GM10847 (cell line): ENCODE measurements around the gene KATNIP.

Source experiments
- POLR2A ChIP-seq: IDR thresholded peaks from 2 replicates; pipeline ENCODE4 v1.6.1; 2011; ENCODE audit not compliant: insufficient read length; ENCODE audit errors: extremely low read depth

The KATNIP gene

DNA sequence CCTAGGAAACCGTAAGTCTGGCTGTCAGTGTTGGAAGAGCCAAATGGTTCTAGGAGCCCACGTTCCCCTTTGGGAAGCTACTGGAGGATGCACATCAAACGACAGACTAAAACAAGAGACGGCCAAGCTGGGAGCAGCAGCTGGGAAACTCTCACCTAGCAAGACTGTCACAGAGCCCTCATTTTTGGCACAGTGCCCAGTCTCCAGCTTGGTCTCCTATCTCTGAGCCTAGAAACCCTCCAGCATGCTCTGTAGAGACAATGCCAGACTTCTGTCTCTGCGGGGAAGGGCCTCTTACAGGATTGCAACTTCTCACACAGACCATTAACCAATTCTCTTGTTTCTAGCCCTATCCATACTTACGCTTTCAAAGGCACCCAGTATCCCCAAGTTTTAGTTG, 23.8 kb upstream of the KATNIP start:
- no peak for TF ChIP-seq POLR2A

DNA sequence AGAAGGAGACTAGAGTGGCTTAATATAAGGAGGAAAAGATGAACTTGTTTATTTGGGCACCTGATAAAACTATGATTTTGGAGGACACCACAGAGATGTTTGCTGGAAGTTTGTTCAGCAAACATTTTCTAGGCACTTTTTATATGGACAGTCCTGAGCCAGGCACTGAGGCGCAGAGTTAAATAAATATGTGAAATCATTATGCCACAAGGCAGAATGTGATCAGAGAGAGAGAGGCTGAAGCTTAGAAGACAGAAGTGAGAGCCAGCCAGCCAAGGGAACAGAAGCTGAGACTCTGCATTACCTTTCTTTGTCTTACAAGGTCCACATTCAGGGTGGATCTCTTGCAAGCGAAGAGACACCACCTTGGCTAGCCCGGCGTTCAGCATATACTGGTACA, 21.6 kb upstream of the KATNIP start:
- TF ChIP-seq POLR2A: no peak

DNA sequence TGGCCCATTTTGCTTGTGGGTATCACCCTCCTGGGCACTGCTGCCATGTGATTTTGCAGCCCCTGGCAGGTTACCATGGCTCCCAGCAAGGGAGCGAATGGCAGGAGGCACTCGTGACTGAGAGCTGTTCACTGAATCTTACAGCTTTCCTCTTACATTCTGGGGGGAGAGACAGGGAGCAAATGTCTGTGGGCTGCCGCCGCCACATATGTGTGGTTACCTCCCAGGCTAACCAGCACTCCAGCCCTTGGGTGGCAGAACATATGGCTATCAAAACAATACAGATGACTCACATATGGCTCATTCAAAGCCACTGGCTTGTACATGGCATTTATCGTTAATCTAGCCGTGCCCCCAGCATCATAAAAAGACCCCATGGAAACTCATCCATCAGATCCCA, 20.0 kb upstream of the KATNIP start:
- no peak for TF ChIP-seq POLR2A

DNA sequence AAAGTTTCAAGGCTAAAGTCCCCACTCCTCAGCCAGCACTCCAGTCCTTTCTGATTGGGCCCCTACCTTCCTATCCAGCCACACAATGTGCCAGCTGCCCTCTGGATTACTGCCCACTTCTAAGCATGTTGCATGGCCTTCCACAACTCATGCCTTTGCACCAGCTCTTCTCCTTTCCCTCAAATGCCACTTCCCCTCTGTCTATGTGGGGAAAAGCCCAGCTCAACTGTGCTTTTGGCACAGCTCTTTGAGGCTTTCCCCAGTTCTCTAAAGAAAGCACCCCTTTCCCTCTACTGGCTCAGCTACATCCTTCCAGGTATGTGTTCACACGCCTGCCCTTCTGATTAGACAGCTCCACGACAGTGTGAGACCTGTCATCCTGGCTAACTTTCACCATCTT, 18.8 kb upstream of the KATNIP start:
- TF ChIP-seq POLR2A: no peak

DNA sequence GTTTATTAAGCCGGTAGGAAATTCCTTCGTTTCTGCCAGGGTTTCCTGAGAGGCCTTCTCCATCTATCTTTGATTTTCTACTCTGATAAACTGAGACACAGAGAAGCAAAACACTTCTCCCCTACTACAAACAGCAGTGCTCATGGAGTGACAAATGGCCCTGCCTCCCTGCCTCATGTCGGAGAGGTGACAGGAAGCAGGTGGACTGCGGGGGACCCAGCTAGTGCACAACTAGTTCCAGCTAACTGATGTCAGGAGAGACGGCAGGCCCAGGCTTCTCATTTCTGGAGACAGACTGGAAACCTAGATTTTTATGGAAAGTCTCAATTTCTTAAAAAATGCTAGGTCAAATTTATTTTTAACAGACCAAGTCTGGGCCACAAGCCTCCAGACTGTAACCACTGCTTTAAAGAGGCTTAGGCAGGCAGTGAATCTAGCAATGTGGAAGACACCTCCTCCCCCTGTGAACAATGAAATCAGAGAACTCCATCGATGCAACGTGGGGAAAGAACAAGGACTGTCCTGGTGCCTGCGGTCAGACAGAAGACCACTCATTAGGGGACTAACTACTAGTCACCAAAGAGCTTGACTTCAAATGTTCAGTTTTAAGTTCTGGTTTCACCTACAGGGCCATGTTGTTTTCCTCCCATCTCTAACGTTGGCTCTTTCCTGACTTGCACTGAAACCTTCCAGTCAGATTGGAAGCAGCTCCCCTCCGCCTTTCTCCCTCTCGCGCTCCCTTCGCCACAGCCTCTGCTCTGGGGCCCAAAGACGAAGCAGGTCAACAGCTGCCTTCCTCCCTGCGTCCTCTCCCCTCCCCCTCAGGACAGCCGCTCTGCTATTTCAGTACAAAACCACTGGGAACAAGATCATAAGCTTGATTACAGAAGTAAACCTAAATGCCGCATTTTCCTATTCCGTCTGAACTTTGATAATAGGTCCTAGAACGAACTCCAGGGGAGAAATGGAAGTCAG, 17.8 kb upstream of the KATNIP start:
- TF ChIP-seq POLR2A: no peak

DNA sequence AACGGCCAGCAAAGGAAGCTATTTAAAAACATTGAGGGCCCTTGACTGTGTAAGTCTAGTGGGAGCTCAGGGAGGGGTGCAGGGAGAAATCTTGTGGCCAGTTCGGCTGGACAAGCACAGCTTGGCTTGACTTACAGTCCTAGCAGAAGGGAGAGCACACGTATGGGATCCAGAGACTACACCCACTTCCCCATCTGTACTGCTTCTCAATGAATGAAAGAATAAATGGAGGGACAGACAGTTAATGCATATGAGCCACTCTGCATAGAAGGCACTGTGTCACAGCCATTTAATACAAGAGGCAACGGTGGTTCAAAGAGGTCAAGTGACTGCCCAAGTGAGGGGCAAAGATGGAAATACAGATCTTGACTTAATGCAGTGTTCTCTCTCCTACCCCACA, 15.7 kb upstream of the KATNIP start:
- no peak for TF ChIP-seq POLR2A

DNA sequence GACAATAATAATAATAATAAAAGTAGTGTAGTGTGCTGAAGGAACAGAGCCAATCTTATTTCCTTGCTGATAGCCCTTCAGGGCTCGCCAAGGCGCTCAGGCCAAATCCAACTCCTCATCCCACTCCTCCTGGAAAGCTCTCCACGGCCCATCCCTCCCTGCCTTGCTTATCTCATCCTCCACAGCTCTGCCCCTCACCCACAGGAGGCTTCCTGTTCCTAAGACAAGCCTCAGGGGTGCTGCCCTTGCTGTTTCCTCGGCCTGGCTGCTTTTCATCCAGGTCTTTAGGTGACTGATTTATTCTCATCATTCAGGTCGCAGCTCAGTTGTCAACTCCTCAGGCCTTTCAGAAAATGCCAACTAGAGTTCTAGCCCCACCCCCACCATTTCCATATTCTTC, 11.4 kb upstream of the KATNIP start:
- no peak for TF ChIP-seq POLR2A

DNA sequence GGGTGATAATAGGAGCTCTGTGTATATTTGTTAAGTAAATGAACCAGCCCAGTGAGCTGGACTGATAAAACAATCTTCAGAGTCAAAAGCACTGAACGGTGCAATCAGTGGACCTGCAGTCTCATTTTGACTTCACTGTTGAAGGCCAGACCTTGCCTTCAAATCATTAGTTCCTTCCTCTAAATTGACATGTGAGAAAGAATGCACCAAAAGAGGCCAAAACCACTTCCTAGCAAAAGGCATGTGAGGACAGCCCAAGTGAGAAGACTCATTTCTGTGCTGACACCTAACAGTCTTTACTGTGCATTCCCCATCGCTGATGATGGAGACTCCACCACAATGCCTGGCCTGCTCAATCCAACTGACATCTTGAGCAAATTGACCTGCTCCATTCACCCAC, 10.8 kb upstream of the KATNIP start:
- TF ChIP-seq POLR2A: no peak

DNA sequence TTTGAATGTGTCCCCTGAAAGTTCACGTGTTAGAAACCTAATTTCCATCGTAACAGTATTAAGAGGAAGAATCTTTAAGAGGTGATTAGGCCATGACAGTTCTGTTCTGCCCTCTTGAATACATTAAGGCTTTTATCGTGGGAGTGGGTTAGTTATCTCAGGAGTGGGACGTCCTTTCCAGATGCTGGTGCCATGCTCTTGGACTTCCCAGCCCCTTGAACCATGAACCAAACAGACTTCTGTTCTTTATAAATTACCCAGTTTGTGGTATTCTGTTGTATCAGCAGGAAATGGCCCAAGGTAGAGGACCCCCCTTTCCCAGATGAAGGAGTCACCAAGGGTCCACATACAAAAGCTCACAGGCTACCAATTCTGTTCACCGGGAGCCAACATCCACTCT, 10.3 kb upstream of the KATNIP start:
- TF ChIP-seq POLR2A: no peak

DNA sequence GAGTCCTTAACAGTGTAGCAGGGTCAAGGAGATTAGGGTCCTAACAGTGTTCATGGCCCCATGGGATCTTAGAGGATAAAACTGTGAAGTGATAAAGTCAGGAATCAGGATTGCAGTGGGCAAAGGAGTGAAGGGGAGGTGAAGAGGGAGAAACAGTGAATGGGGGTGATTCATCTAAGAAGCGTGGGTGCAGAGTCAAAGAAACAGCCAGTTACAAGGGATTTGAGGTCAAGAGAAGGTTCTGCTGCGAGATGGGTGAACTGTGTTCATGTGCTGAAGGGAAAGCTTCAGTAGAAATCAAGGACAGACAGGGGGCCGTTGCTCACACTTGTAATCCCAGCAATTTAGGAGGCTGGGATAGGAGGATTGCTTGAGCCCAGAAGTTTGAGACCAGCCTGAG, 6.1 kb upstream of the KATNIP start:
- TF ChIP-seq POLR2A: no peak

DNA sequence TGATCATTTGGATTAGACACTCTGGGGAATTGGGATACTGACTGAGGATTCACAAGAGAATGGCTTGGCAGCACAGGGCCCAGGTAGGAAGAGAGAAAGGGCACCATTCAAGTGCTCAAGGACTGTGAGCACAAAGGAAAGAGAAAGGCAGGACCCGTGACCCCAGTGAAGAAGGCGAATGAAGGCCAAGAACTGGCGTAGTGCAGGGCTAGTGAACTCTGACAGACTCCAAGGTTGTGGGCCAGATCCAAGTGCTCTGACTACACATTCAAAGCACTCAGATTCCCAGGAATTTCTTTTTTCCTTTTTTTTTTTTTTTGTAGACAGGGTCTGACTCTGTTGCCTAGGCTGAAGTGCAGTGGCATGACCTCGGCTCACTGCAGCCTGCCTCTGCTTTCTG, 5.3 kb upstream of the KATNIP start:
- no peak for TF ChIP-seq POLR2A

DNA sequence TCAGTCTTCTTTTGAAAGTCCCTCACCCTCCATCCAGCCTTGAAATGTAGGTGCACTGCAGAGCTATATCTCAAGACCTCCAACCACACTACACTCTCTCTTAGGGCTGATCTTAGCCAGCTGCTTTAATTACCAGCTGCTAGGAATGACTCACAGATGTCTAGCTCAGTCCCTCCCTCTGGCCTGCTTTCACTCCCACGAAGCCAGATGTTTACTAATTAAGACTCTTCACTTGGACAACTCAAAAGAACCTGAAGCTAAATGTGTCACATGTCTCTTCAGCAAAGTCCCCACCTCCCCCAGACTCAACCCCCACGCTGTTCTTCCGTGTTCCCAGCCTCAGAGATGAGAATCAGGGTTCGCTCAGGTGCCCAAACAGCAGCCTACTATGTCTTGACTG, 2.8 kb upstream of the KATNIP start:
- TF ChIP-seq POLR2A: no peak

DNA sequence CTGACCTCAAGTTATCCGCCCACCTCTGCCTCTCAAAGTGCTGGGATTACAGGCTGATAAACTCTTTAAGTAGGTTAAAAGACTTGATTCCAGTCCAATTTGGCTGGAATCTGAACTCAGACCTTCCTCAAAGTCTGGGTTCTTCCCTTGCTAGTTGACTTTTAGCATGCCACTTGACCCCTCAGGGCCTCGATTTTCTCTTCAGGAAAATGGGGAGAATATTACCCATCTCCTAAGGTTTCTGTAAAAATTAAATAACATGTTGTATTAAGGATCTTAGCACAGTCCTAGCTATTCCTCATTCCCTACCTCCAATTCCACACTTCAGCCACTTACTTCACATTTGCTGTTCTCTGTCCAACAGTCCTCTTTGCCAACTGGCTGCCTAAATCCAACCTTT, 2.1 kb upstream of the KATNIP start:
- no peak for TF ChIP-seq POLR2A

DNA sequence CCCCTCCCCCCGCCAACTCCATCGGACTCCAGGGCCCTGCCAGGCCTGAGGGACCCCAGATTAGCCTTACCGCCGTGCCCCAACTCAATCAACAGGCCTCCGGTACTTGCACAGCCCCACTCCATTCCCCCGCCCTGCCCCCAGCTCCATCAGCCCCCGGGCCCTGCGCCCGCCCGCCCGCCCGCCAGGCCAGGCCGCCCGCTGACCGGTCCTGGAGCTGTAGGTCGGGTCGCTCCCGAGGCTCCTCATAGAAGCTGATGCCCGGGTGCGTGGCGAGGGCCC, 539 bp upstream of the KATNIP start:
- TF ChIP-seq POLR2A: no peak

DNA sequence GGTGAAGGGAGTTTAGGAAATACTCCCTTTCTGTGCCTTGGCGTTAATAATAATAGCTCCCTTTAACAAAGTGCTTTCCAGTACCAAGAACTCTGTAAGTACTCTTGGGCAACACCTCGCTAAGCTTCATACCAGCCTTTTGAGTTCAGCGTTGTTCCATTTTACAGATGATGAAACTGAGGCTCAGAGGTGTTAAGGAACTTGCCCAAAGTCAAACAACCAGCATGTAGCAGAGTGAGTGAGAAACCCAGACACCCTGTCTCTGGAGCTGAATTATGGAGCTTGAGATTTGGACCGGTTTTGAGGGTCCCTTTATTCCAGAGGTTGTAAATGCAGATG, 607 bp downstream of the KATNIP start:
- no peak for TF ChIP-seq POLR2A

DNA sequence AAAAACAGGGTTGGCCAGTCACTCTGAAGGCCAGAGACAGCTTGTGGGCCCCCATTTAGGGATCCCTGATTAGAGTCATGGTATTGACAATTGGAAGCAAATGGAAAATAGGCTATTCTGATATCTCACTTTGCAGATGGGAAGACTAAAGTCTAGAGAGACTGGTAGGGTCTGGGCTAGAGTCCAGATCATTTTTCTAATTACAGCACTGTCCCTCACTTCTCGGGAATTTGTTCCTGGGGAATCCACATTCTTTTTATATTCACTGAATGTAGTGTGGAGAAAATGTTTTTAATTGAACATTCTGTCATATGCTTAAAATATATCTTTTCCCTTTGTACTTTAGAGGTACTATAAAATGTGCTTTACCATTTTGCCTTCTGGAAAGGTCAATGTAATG, 1.1 kb downstream of the KATNIP start:
- TF ChIP-seq POLR2A: no peak

DNA sequence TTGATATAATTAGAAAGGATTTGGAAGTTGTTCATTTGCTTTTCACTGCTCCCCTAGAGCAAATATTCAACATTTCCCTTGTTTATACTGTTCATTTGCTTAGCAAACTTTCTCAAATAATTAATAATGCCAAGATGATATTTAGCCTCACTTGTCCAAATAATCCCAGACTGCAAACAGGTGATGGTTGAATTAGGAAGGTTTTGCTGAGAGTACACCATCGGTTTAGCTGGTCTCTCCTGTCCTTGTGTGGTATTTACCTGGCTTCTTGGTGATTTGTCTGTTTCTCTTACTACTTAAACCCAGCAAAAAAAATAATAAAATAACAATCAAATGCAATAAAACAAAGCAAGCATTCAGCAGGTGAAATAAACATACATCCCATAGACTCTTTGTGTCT, 6.5 kb downstream of the KATNIP start:
- TF ChIP-seq POLR2A: no peak
